HFF-Myc (cell line): ENCODE results near the gene KAZN.

Experiments
- DNase-seq: peaks from one replicate; pipeline ENCODE4 v3.0.0-alpha.2; 2011; ENCODE audit warnings: low read depth; ENCODE audit errors: extremely low read depth
- H3K4me3 ChIP-seq: replicated peaks from 2 replicates; pipeline ENCODE4 v1.5.1; 2011; ENCODE audit warnings: low read depth, mild to moderate bottlenecking, control low read depth, low read length
- CTCF ChIP-seq: IDR thresholded peaks from 2 replicates; pipeline ENCODE4 v1.5.1; 2012; ENCODE audit warnings: mild to moderate bottlenecking, low read depth, low read length, control low read depth; ENCODE audit errors: missing control alignments

KAZN gene

GRCh38 chr1:14987829-14988603 lies 389.5 kb downstream of the KAZN start:
- no peak overlapping the region for H3K4me3 ChIP-seq
- no peak for DNase-seq
- no peak for TF ChIP-seq CTCF

- no peak overlapping the region for H3K4me3 ChIP-seq
- no peak for DNase-seq
- no peak for TF ChIP-seq CTCF
Measured at GRCh38 chr1:14988636-14989035, 390.2 kb downstream of the KAZN start.

- no peak overlapping the region for H3K4me3 ChIP-seq
- no peak for DNase-seq
- no peak for TF ChIP-seq CTCF
Measured at GRCh38 chr1:14989931-14990728, 391.6 kb downstream of the KAZN start.

GRCh38 chr1:14993414-14993813 lies 394.9 kb downstream of the KAZN start:
- H3K4me3 ChIP-seq, result no peak overlapping the region
- no peak for DNase-seq
- no peak for TF ChIP-seq CTCF

- H3K4me3 ChIP-seq, result no peak overlapping the region
- TF ChIP-seq CTCF, result no peak
- no peak for DNase-seq
Measured at GRCh38 chr1:14994148-14994547, 395.7 kb downstream of the KAZN start.

GRCh38 chr1:14994841-14995437 lies 396.5 kb downstream of the KAZN start:
- DNase-seq, result no peak
- no peak for TF ChIP-seq CTCF
- no peak overlapping the region for H3K4me3 ChIP-seq
